Germinal center (tissue), 1 donor: ENCODE results near the gene PPIP5K2.
"Not testable (repeated sequence)": the region's sequence is repeated elsewhere in the genome, so short reads cannot be mapped to it uniquely, and the experiment has no call there.

Experiments
- DNase-seq: peaks from one replicate; pipeline ENCODE4 v3.0.0; 2012; ENCODE audit warnings: mixed read lengths, low spot score

The PPIP5K2 gene

GRCh38 chr5:103122242-103122641, 2.1 kb downstream of the PPIP5K2 start:
- DNase-seq, result no peak

- no peak for DNase-seq
Measured at GRCh38 chr5:103126557-103126956, 6.5 kb downstream of the PPIP5K2 start.

GRCh38 chr5:103127292-103127817, 7.3 kb downstream of the PPIP5K2 start:
- DNase-seq, result no peak

GRCh38 chr5:103128202-103128601, 8.1 kb downstream of the PPIP5K2 start:
- no peak for DNase-seq

GRCh38 chr5:103132684-103133083, 12.6 kb downstream of the PPIP5K2 start:
- no peak for DNase-seq

- no peak for DNase-seq
Measured at GRCh38 chr5:103133231-103133630, 13.1 kb downstream of the PPIP5K2 start.

- no peak for DNase-seq
Measured at GRCh38 chr5:103135461-103135860, 15.4 kb downstream of the PPIP5K2 start.

- DNase-seq, result no peak
Measured at GRCh38 chr5:103138202-103138690, 18.1 kb downstream of the PPIP5K2 start.

GRCh38 chr5:103139264-103139865, 19.3 kb downstream of the PPIP5K2 start:
- DNase-seq, result peak; percentile 67

- not testable (repeated sequence) for DNase-seq
Measured at GRCh38 chr5:103142132-103142531, 22.0 kb downstream of the PPIP5K2 start.

- DNase-seq, result no peak
Measured at GRCh38 chr5:103145196-103145595, 25.1 kb downstream of the PPIP5K2 start.

- DNase-seq, result no peak
Measured at GRCh38 chr5:103148213-103148612, 28.1 kb downstream of the PPIP5K2 start.

GRCh38 chr5:103151156-103151555, 31.1 kb downstream of the PPIP5K2 start:
- DNase-seq, result no peak

GRCh38 chr5:103166706-103167105, 46.6 kb downstream of the PPIP5K2 start:
- no peak for DNase-seq

GRCh38 chr5:103174147-103174546, 54.0 kb downstream of the PPIP5K2 start:
- no peak for DNase-seq

- no peak for DNase-seq
Measured at GRCh38 chr5:103177543-103177942, 57.4 kb downstream of the PPIP5K2 start.

- no peak for DNase-seq
Measured at GRCh38 chr5:103178167-103178566, 58.1 kb downstream of the PPIP5K2 start.

GRCh38 chr5:103186152-103186551, 66.1 kb downstream of the PPIP5K2 start:
- DNase-seq, result no peak

GRCh38 chr5:103188436-103188835, 68.3 kb downstream of the PPIP5K2 start:
- DNase-seq, result no peak

GRCh38 chr5:103203226-103203625, 83.1 kb downstream of the PPIP5K2 start:
- no peak for DNase-seq

- DNase-seq, result not testable (repeated sequence)
Measured at GRCh38 chr5:103204990-103205389, 84.9 kb downstream of the PPIP5K2 start.

- DNase-seq, result no peak
Measured at GRCh38 chr5:103205991-103206700, 86.0 kb downstream of the PPIP5K2 start.

GRCh38 chr5:103207011-103207410, 86.9 kb downstream of the PPIP5K2 start:
- DNase-seq, result no peak
